HepG2 (cell line): ENCODE results near the gene GAS5. TPM values are rescaled to one million over a fixed set of nuclear protein-coding genes. Genes with fewer than 3 reads are reported as not detected.
"Not testable (repeated sequence)": the region's sequence is repeated elsewhere in the genome, so short reads cannot be mapped to it uniquely, and the experiment has no call there.

Experiments used
- ATAC-seq: fragments of 200-7000 bp; cut with Tn5 transposase; 3 replicates; pipeline ENCODE4 v1.9.1; 2020; ENCODE audit warnings: mild to moderate bottlenecking, moderate library complexity
- BruUV-seq: library from RNA; stranded (reverse); fragments of 400-500 nt; replicated peaks from 2 replicates; lab custom pipeline; 2021; lab: Mats Ljungman, UMichigan
- CTCF ChIA-PET: fragments of 300-600 bp; formaldehyde crosslinking; extraction: SDS; loops from one replicate; lab custom pipeline; 2021; ENCODE audit warnings: low total read pairs, inconsistent platforms, low intra/inter-chr PET ratio; lab: Yijun Ruan, JAX
- POLR2A ChIA-PET: fragments of 350-600 bp; sonication (Branson Sonifier 250); formaldehyde crosslinking; loops from one replicate; lab custom pipeline; 2020; ENCODE audit warnings: antibody characterized with exemption, inconsistent platforms; lab: Yijun Ruan, JAX
- DNase-seq: peaks from one replicate; pipeline ENCODE4 v3.0.0-alpha.2; 2015; ENCODE audit warnings: low spot score
- FAIRE-seq: peaks from 3 replicates; lab custom pipeline; 2011; peaks lifted over from hg19 to GRCh38; lab: Jason Lieb, UNC
- H2AFZ ChIP-seq: one replicate; pipeline ENCODE4 v1.6.1; 2011; ENCODE audit warnings: low read length, inconsistent platforms
- H3K27ac ChIP-seq: fragments of 300-600 bp; 3 replicates; pipeline ENCODE4 v1.8.0; 2011; ENCODE audit warnings: mixed run types, mild to moderate bottlenecking, mixed read lengths, low read length, inconsistent platforms; ENCODE audit not compliant: insufficient read depth; ENCODE audit errors: extremely low read length
- H3K27me3 ChIP-seq, 2 experiments: fragments of 200-600 bp in 1 of 2; 2 replicates in 1 of 2; 3 replicates in 1 of 2; pipeline versions ENCODE4 v1.6.0 to v1.8.0; 2011; ENCODE audit warnings: low read length in 2 of 2, mild to moderate bottlenecking in 2 of 2, moderate library complexity in 2 of 2, inconsistent platforms in 1 of 2; ENCODE audit not compliant: insufficient read depth in 2 of 2, control insufficient read depth in 1 of 2
- H3K36me3 ChIP-seq, 2 experiments: fragments of 200-600 bp in 1 of 2; replicated peaks in 1 of 2; 2 replicates in 1 of 2; 3 replicates in 1 of 2; pipeline versions ENCODE4 v1.5.1 to v1.8.0; 2011; ENCODE audit warnings: low read length in 2 of 2, inconsistent platforms in 1 of 2; ENCODE audit not compliant: insufficient read depth in 2 of 2, control insufficient read depth in 1 of 2
- H3K4me1 ChIP-seq: 2 replicates; pipeline ENCODE4 v1.5.1; 2012; ENCODE audit warnings: low read length, inconsistent platforms; ENCODE audit not compliant: insufficient read depth
- H3K4me2 ChIP-seq: 2 replicates; pipeline ENCODE4 v1.6.0; 2011; ENCODE audit warnings: low read depth, low read length, inconsistent platforms
- H3K4me3 ChIP-seq, 3 experiments: fragments of 200-600 bp in 1 of 3; sonication (generic), shearing (Covaris generic) in 1 of 3; replicated peaks in 1 of 3; 2 replicates each; pipeline ENCODE4 v1.5.1; 2011 to 2016; ENCODE audit warnings: low read length in 3 of 3, inconsistent platforms in 2 of 3, low read depth in 2 of 3, mild to moderate bottlenecking in 2 of 3, control low read depth in 1 of 3, mixed read lengths in 1 of 3; ENCODE audit not compliant: insufficient read depth in 1 of 3
- H3K79me2 ChIP-seq: one replicate; pipeline ENCODE4 v1.6.1; 2011; ENCODE audit warnings: low read length, inconsistent platforms; ENCODE audit not compliant: insufficient read depth
- H3K9ac ChIP-seq: 2 replicates; pipeline ENCODE4 v1.6.0; 2011; ENCODE audit warnings: mild to moderate bottlenecking, low read depth, low read length, inconsistent platforms; ENCODE audit not compliant: insufficient read depth
- H3K9me3 ChIP-seq: 2 replicates; pipeline ENCODE4 v1.5.1; 2012; ENCODE audit warnings: mild to moderate bottlenecking, low read length
- H4K20me1 ChIP-seq: 2 replicates; pipeline ENCODE4 v1.6.0; 2011; ENCODE audit warnings: inconsistent platforms, mild to moderate bottlenecking, low read length, moderate library complexity; ENCODE audit not compliant: insufficient read depth
- JUND ChIP-seq: sonication (generic); formaldehyde crosslinking; IDR thresholded peaks from 2 replicates; pipeline ENCODE4 v1.8.0; 2022; ENCODE audit warnings: mild to moderate bottlenecking, missing genetic modification reagents
- KMT2A ChIP-seq: sonication (generic); formaldehyde crosslinking; IDR thresholded peaks from 2 replicates; pipeline ENCODE4 v1.4.0; 2020; ENCODE audit warnings: missing genetic modification reagents
- SETDB1 ChIP-seq: sonication (generic); formaldehyde crosslinking; IDR thresholded peaks from 2 replicates; pipeline ENCODE4 v1.5.1; 2020; ENCODE audit warnings: missing genetic modification reagents, mild to moderate bottlenecking, borderline replicate concordance
- SNAPC5 ChIP-seq: sonication (generic); formaldehyde crosslinking; IDR thresholded peaks from 2 replicates; pipeline ENCODE4 v1.8.1; 2023; ENCODE audit warnings: mild to moderate bottlenecking, missing genetic modification reagents, borderline replicate concordance
- SNRNP70 ChIP-seq: fragments of 200-400 bp; formaldehyde crosslinking; IDR thresholded peaks from 2 replicates; pipeline ENCODE4 v1.6.1; 2017; ENCODE audit warnings: mild to moderate bottlenecking, low read depth, low read length, moderate library complexity
- TP53 ChIP-seq: sonication (generic); formaldehyde crosslinking; conservative IDR thresholded peaks from 2 replicates; pipeline ENCODE4 v1.4.0; 2020; ENCODE audit warnings: missing genetic modification reagents
- WGBS: methylation state at CpG from one replicate; pipeline ENCODE4 v1.1.6; 2017; ENCODE audit warnings: low lambda C conversion rate; 5-methylcytosine and 5-hydroxymethylcytosine counted together
- in situ Hi-C: cut with HindIII; loops from 2 replicates; pipeline ENCODE4 v1.10.0; 2017; ENCODE audit warnings: low pct_unique_long_range_greater_than_20kb; ENCODE audit not compliant: extremely low pct_ligation_motif_present
- intact Hi-C: fragments of 100-400 bp; cut with micrococcal nuclease; formaldehyde crosslinking; loops from one replicate; pipeline ENCODE4 v1.10.0; 2022; ENCODE audit not compliant: unreplicated experiment
- polyA plus RNA-seq, 8 experiments: library from polyadenylated mRNA; depleted of rRNA in 3 of 8; stranded (reverse) in 7 of 8; unstranded in 1 of 8; fragments of >200 nt; fragmentation: Illumina TruSeq in 4 of 8; extraction: Trizol in 4 of 8; gene quantifications; 2 replicates each; pipeline versions ENCODE4 v1.2.1 to v1.2.3, GENCODE V29; 2011 to 2016; ENCODE audit warnings: low read depth in 4 of 8, missing spikeins in 1 of 8, mixed read lengths in 1 of 8; ENCODE audit not compliant: insufficient read depth in 1 of 8
- total RNA-seq, 5 experiments: library from RNA; depleted of rRNA; stranded (reverse); fragments of >200 nt; fragmentation: Illumina TruSeq; extraction: Trizol; gene quantifications; 2 replicates each; pipeline ENCODE4 v1.2.3, GENCODE V29; 2016; ENCODE audit warnings: low read depth in 1 of 5

Gene GAS5
- total and polyA plus RNA-seq, 2 of the 13 experiments (the other 11 are each of a cell fraction or from before 2014, with no cell fraction given): 352 to 738 TPM

DNA sequence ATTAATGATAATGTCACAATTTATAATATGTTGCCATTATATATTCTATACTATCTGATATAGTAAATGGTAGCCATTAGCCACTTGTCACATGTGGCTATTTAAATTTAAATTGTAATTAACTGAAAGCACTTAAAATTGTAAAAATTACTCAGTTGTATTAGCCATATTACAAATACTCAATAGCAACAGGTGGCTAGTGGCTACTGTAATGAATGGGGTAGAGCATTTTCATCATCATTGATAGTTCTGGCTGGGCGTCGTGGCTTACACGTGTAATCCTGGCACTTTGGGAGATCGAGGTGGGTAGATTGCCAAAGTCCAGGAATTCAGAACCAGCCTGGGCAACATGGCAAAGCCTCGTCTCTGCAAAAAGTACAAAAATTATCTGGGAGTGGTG is 16.9 kb upstream of the GAS5 start:
- Histone ChIP-seq H2AFZ (no peak overlapping the region), H3K27me3 (no peaks in the 10 kb centered on the region), H3K4me2 (no peak overlapping the region), H3K9ac (no peak overlapping the region), H3K4me3 (no peak overlapping the region), H3K79me2 (no peaks in the 10 kb centered on the region), H3K36me3 (peaks cover 8 to 14% of the 10 kb centered on the region in 2 experiments), H3K9me3 (no peaks in the 10 kb centered on the region), H4K20me1 (no peaks in the 10 kb centered on the region), H3K27ac (no peak overlapping the region), H3K4me1 (no peaks in the 10 kb centered on the region)
- DNase-seq (no peak), FAIRE-seq (no peak), ATAC-seq (no peak)
- ChIA-PET CTCF (no interaction called here), POLR2A (interaction anchor here (1.0 kb wide), 1 partner anchor 16 kb away, joined by 3 read pairs; the partner anchor contains the start of gene ZBTB37)
- intact Hi-C loops: no loop called here
- in situ Hi-C loops: no loop called here
- no TSS peak for BruUV-seq
- 96% methylated on average over 5 of the region's 5 CpGs for WGBS
- TF ChIP-seq SETDB1 (no peak), SNRNP70 (no peak), JUND (CRISPR knock-in tag) (no peak), TP53 (CRISPR knock-in tag) (no peak), KMT2A (no peak), SNAPC5 (no peak)

DNA sequence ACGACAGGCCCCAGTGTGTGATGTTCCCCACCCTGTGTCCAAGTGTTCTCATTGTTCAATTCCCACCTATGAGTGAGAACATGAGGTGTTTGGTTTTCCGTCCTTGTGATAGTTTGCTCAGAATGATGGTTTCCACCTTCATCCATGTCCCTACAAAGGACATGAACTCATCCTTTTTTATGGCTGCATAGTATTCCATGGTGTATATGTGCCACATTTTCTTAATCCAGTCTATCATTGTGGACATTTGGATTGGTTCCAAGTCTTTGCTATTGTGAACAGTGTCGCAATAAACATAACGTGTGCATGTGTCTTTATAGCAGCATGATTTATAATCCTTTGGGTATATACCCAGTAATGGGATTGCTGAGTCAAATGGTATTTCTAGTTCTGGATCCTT is 13.3 kb upstream of the GAS5 start:
- in situ Hi-C loops, H3K4me2 ChIP-seq, H3K4me3 ChIP-seq, H3K27ac ChIP-seq, FAIRE-seq, DNase-seq, H4K20me1 ChIP-seq, H3K4me1 ChIP-seq, POLR2A ChIA-PET, intact Hi-C loops, H3K9me3 ChIP-seq, BruUV-seq, H3K27me3 ChIP-seq, ATAC-seq, H2AFZ ChIP-seq, H3K9ac ChIP-seq, H3K79me2 ChIP-seq, CTCF ChIA-PET: not testable (repeated sequence)
- WGBS: 96% methylated on average over 4 of the region's 4 CpGs
- peaks cover 6 to 22% of the 10 kb centered on the region in 2 experiments; a peak in 4 of 5 replicates for H3K36me3 ChIP-seq
